CD14-positive monocyte (primary cell): ENCODE results near the gene AOPEP. TPM values are rescaled to one million over a fixed set of nuclear protein-coding genes. Genes with fewer than 3 reads are reported as not detected.

Source experiments
- DNase-seq, 3 donors: peaks; one replicate each; pipeline ENCODE4 v3.0.0-alpha.2; 2011 to 2022
- H2AFZ ChIP-seq: 2 replicates; pipeline ENCODE4 v1.6.0; 2012; ENCODE audit warnings: mild to moderate bottlenecking, low read depth, low read length, inconsistent platforms; ENCODE audit not compliant: insufficient read depth, poor library complexity, severe bottlenecking
- H3K27ac ChIP-seq, 2 donors: 1 replicate in 1 of 2; 2 replicates in 1 of 2; pipeline ENCODE4 v1.5.1; 2012 to 2013; ENCODE audit warnings: low read length in 2 of 2, control low read depth in 1 of 2, inconsistent platforms in 1 of 2, low read depth in 1 of 2, mild to moderate bottlenecking in 1 of 2
- H3K27me3 ChIP-seq, 2 donors: one replicate each; pipeline versions ENCODE4 v1.6.0 to v1.6.1; 2011 to 2013; ENCODE audit warnings: low read length in 2 of 2; ENCODE audit not compliant: control insufficient read depth in 2 of 2, insufficient read depth in 2 of 2
- H3K36me3 ChIP-seq, 2 donors: replicated peaks in 1 of 2; 1 replicate in 1 of 2; 2 replicates in 1 of 2; pipeline versions ENCODE4 v1.5.1 to v1.6.1; 2012 to 2013; ENCODE audit warnings: low read length in 2 of 2, control low read depth in 1 of 2, inconsistent platforms in 1 of 2, mild to moderate bottlenecking in 1 of 2; ENCODE audit not compliant: insufficient read depth in 2 of 2, control insufficient read depth in 1 of 2
- H3K4me1 ChIP-seq, 2 donors: 1 replicate in 1 of 2; 2 replicates in 1 of 2; pipeline versions ENCODE4 v1.5.1 to v1.6.1; 2012 to 2013; ENCODE audit warnings: low read length in 2 of 2, control low read depth in 1 of 2, inconsistent platforms in 1 of 2, mild to moderate bottlenecking in 1 of 2, moderate library complexity in 1 of 2; ENCODE audit not compliant: insufficient read depth in 2 of 2, control insufficient read depth in 1 of 2
- H3K4me2 ChIP-seq: replicated peaks from 2 replicates; pipeline ENCODE3; 2012; ENCODE audit warnings: low read length, moderate library complexity, mild to moderate bottlenecking; ENCODE audit not compliant: poor library complexity, severe bottlenecking; ENCODE audit errors: extremely low read depth
- H3K4me3 ChIP-seq, 3 experiments: fragments of 200-600 bp in 1 of 3; sonication (generic) in 1 of 3; replicated peaks in 1 of 3; 1 replicate in 2 of 3; 2 replicates in 1 of 3; pipeline ENCODE4 v1.5.1; 2011 to 2013; ENCODE audit warnings: low read length in 3 of 3, mild to moderate bottlenecking in 3 of 3, control low read depth in 2 of 3, low read depth in 2 of 3, inconsistent platforms in 1 of 3, moderate library complexity in 1 of 3
- H3K79me2 ChIP-seq: 2 replicates; pipeline ENCODE4 v1.6.0; 2012; ENCODE audit warnings: mild to moderate bottlenecking, control low read depth, inconsistent platforms, low read length, moderate library complexity; ENCODE audit not compliant: insufficient read depth
- H3K9ac ChIP-seq: 2 replicates; pipeline ENCODE4 v1.6.0; 2017; ENCODE audit warnings: low read length, mild to moderate bottlenecking; ENCODE audit not compliant: insufficient read depth, poor library complexity, severe bottlenecking
- H3K9me3 ChIP-seq, 2 donors: replicated peaks in 1 of 2; 1 replicate in 1 of 2; 2 replicates in 1 of 2; pipeline versions ENCODE4 v1.5.1 to v1.6.1; 2012 to 2013; ENCODE audit warnings: low read length in 2 of 2, control low read depth in 1 of 2; ENCODE audit not compliant: control insufficient read depth in 1 of 2, insufficient read depth in 1 of 2
- H4K20me1 ChIP-seq: 2 replicates; pipeline ENCODE4 v1.6.0; 2012; ENCODE audit warnings: mild to moderate bottlenecking, low read length, control low read depth, moderate library complexity; ENCODE audit not compliant: insufficient read depth
- H3K27ac Mint-ChIP-seq, 7 donors: one replicate each; pipeline ENCODE4 v1.8.0; 2020; ENCODE audit warnings: mild to moderate bottlenecking in 7 of 7, mixed read lengths in 7 of 7, moderate library complexity in 6 of 7, inconsistent platforms in 2 of 7
- H3K27me3 Mint-ChIP-seq, 3 donors: one replicate each; pipeline ENCODE4 v1.8.0; 2021 to 2022; ENCODE audit warnings: low read depth in 3 of 3, mild to moderate bottlenecking in 3 of 3, mixed read lengths in 3 of 3, moderate library complexity in 3 of 3, inconsistent platforms in 1 of 3
- H3K36me3 Mint-ChIP-seq, 2 donors: one replicate each; pipeline ENCODE4 v1.8.0; 2020; ENCODE audit warnings: mixed read lengths in 2 of 2, inconsistent platforms in 1 of 2, mild to moderate bottlenecking in 1 of 2
- H3K4me1 Mint-ChIP-seq: one replicate; pipeline ENCODE4 v1.8.0; 2020; ENCODE audit warnings: mild to moderate bottlenecking, mixed read lengths
- H3K4me3 Mint-ChIP-seq, 2 donors: one replicate each; pipeline ENCODE4 v1.8.0; 2020; ENCODE audit warnings: mild to moderate bottlenecking in 2 of 2, mixed read lengths in 2 of 2, moderate library complexity in 1 of 2
- H3K9me3 Mint-ChIP-seq, 7 donors: one replicate each; pipeline ENCODE4 v1.8.0; 2020 to 2022; ENCODE audit warnings: mixed read lengths in 7 of 7, mild to moderate bottlenecking in 6 of 7, moderate library complexity in 6 of 7, inconsistent platforms in 2 of 7
- WGBS: methylation state at CpG from one replicate; pipeline ENCODE4 v1.1.5; 2013; ENCODE audit warnings: missing lambda C conversion rate; ENCODE audit not compliant: insufficient coverage; 5-methylcytosine and 5-hydroxymethylcytosine counted together
- intact Hi-C, 2 donors: fragments of 100-400 bp; cut with micrococcal nuclease; formaldehyde crosslinking; loops; one replicate each; pipeline versions ENCODE4 v1.15.0 to v1.15.1; 2023
- polyA plus RNA-seq, 3 donors: library from polyadenylated mRNA; depleted of rRNA in 1 of 3; unstranded in 2 of 3; stranded (reverse) in 1 of 3; fragments of 300-500 nt in 2 of 3; fragments of >200 nt in 1 of 3; fragmentation: Illumina TruSeq in 2 of 3; gene quantifications; 1 replicate in 2 of 3; 2 replicates in 1 of 3; pipeline ENCODE4 v1.2.3, GENCODE V29; 2012 to 2021
- TF ChIP-seq, protein P1 (sequence below): fragments of 200-600 bp; IDR thresholded peaks from one replicate; pipeline ENCODE4 v1.8.0; 2022; ENCODE audit warnings: antibody characterized with exemption, mild to moderate bottlenecking

Gene AOPEP
- polyA plus RNA-seq, 3 donors = 3.0 to 4.1 (median 3.1) TPM

DNA sequence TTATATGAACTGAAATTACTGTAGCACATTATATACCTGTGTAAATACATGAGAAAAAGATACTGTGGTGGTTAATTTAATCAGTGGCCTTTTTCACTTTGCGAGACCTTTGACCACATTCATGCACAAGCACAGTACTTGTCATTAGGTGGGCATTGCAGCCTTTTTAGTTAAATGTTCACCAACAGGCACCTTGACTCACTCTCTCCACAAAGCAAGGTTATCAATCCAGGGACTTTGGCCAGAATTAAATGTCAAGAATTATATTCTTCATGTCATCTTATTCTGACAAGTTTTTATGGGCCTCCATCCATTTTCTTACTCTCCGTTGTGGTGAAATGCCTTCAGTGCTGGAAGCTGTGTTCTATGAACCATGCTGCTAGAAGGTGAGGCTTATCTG is 72.2 kb downstream of the AOPEP start:
- Histone ChIP-seq H3K4me2 (no peak overlapping the region), H3K36me3 (peaks cover 7 to 22% of the 10 kb centered on the region in 2 donors), H2AFZ (no peak overlapping the region), H3K79me2 (no peaks in the 10 kb centered on the region), H4K20me1 (no peaks in the 10 kb centered on the region), H3K9me3 (no peaks in the 10 kb centered on the region), H3K4me1 (peaks cover 9 to 15% of the 10 kb centered on the region in 2 donors), H3K27me3 (no peaks in the 10 kb centered on the region), H3K4me3 (no peak overlapping the region), H3K9ac (no peak overlapping the region), H3K27ac (no peak overlapping the region)
- Mint-ChIP-seq H3K9me3 (no peaks in the 10 kb centered on the region), H3K36me3 (peaks cover 39 to 43% of the 10 kb centered on the region in 2 donors), H3K27ac (no peak overlapping the region), H3K4me1 (peaks cover 18% of the 10 kb centered on the region), H3K27me3 (peaks cover 0 to 2% (median 0%) of the 10 kb centered on the region in 3 donors), H3K4me3 (no peak overlapping the region)
- WGBS = no CpG with 5 or more reads among the region's 2 CpGs
- no peak for DNase-seq
- intact Hi-C loops = no loop called here
- TF ChIP-seq, protein P1, sequence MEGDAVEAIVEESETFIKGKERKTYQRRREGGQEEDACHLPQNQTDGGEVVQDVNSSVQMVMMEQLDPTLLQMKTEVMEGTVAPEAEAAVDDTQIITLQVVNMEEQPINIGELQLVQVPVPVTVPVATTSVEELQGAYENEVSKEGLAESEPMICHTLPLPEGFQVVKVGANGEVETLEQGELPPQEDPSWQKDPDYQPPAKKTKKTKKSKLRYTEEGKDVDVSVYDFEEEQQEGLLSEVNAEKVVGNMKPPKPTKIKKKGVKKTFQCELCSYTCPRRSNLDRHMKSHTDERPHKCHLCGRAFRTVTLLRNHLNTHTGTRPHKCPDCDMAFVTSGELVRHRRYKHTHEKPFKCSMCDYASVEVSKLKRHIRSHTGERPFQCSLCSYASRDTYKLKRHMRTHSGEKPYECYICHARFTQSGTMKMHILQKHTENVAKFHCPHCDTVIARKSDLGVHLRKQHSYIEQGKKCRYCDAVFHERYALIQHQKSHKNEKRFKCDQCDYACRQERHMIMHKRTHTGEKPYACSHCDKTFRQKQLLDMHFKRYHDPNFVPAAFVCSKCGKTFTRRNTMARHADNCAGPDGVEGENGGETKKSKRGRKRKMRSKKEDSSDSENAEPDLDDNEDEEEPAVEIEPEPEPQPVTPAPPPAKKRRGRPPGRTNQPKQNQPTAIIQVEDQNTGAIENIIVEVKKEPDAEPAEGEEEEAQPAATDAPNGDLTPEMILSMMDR = no peak

DNA sequence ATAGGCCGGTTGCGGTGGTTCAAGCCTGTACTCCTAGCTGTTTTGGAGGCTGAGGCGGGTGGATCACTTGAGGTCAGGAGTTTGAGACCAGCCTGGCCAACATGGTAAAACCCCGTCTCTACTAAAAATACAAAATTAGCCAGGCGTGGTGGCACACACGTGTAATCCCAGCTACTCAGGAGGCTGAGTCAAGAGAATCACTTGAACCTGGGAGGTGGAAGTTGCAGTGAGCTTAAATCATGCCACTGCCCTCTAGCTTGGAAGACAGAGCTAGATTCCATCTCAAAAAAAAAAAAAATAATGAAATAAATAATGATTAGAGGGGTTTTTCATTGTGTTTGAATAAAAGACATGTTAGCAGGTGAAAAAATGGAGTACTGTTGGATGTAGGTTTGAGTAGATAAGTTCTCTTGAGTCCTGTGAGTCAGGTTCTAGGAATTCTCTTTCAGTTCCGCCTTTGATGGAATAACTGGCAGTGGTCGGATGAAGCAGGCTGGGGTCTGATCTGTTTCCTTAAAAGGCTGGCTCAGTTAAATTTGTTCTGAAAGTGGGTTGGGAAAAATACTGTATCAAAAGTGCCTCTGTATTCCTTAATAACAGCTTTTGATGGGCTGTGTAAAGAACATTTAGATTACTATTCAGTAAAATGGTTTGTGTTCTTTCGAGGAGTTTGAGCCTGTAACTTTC is 73.2 kb downstream of the AOPEP start:
- H3K4me1 Mint-ChIP-seq = peaks cover 10% of the 10 kb centered on the region
- peaks cover 42 to 46% of the 10 kb centered on the region in 2 donors for H3K36me3 Mint-ChIP-seq
- Histone ChIP-seq H3K4me1 (peaks cover 6% of the 10 kb centered on the region in 2 donors), H2AFZ (no peak overlapping the region), H4K20me1 (no peaks in the 10 kb centered on the region), H3K9ac (no peak overlapping the region), H3K27me3 (no peaks in the 10 kb centered on the region), H3K79me2 (no peaks in the 10 kb centered on the region), H3K36me3 (peaks cover 7 to 22% of the 10 kb centered on the region in 2 donors), H3K4me3 (no peak overlapping the region), H3K27ac (no peak overlapping the region), H3K9me3 (no peaks in the 10 kb centered on the region), H3K4me2 (no peak overlapping the region)
- no peak for DNase-seq
- H3K4me3 Mint-ChIP-seq = no peak overlapping the region
- no peaks in the 10 kb centered on the region for H3K9me3 Mint-ChIP-seq
- TF ChIP-seq, protein P1 = no peak
- peaks cover 0 to 2% (median 0%) of the 10 kb centered on the region in 3 donors for H3K27me3 Mint-ChIP-seq
- H3K27ac Mint-ChIP-seq = no peak overlapping the region
- intact Hi-C loops = no loop called here
- WGBS = 93% methylated on average over 2 of the region's 9 CpGs
